ENCODE measurements around the gene NPSR1.

Gene NPSR1

DNA sequence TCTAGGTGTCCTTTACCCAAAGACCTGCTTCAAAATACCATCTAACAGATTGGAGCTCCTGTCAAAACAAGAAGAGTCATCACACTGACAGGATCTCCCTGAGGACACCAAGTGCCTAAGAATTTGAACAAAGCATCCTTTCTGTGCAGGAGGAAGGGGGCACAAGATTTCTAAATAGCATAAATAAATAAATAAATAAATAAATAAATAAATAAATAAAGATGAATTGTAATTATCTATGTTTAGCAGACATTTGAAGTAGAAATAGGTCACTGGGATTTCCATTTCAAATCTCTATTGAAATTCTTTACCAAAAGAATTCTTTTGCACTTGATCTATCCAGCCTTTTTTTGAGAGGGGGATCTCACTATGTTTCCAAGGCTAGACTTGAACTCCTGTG, 65.3 kb downstream of the NPSR1 start:
- no peak for DNase-seq (ENCODE audit: low spot score)

DNA sequence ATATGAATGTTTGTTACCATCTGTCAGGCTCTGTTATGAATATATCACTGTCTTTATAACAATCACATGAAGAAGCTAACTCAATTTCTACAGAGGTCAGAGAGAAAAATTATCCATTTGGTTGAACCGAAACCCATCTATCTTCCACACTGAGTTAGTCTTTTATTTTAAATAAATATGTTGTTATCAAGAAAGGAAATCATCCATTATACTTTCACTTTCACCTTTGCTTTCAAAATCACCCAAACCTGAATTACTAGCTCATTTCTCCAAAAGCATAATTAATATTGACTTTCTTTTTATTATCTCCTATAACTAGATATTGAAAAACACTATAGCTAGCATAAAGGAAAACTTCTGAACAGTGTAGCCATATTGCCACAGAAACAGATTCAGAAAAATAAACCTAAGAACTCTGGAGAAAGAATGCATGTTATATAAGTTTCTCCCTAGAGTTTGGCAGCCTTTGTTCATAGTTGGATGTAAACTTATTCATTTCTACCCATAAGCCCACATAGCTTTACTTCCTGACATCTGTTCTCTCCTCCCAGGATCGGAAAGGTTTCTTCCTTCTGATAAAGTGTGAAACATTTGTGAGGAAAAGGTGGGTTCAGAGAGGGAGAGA, 66.0 kb downstream of the NPSR1 start:
- DNase-seq (ENCODE audit: low spot score) = no peak

DNA sequence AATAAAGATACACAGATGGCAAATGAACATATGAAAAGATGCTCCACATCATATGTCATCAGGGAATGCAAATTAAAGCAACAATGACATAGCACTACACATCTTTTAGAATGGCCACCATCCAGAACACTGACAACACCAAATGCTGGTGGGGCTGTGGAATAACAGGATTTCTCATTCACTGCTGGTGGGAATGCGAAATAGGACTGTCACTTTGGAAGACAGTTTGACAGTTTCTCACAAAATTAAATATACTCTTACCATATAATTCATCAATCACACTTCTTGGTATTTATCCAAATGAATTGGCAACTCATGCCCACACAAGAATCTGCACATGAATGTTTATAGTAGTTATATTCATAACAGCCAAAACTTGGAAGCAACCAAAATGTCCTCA, 68.2 kb downstream of the NPSR1 start:
- no peak for DNase-seq (ENCODE audit: low spot score)

DNA sequence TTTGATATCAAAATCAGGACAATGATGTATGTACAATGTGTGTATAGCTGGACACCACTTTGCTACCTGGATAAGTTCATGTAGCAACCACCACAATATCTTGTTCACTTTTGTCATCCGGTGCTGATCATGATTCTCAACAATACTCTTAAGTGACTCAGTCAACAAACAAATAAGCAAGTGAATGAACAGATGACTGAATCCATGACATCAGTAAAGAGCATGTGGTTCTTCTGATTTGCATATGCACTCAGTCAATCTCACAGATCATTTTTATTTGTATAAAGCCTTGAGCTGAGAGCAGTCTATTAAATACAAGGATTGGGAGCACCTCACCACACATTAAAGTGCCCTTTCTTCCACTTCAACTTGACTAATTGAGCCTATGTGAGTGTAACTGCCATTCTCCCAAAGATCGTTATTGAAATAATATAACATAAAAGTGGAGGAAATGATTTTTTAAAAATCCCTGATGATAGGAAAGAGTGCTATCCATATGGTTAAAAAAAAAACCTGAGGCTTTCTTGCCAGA, 69.5 kb downstream of the NPSR1 start:
- no peak for DNase-seq (ENCODE audit: low spot score)

DNA sequence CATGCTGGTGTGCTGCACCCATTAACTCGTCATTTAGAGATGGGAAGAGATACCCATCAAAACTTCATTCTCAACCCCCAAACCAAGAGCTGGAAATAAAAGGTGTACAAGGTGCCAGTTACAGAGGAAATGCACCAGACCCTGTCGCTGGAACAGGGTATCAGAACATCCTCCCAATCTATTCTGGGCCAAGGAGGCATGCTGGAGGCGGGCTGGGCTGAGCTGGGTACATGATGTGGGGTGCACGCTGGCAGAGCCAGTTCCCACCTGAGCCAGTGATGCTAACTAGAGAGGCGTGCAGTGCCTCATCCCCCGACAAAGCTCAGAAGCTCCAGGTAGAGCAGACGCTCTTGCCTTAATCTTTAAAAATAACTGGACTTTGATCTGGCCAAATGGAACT, 70.1 kb downstream of the NPSR1 start:
- DNase-seq (ENCODE audit: low spot score) = no peak

DNA sequence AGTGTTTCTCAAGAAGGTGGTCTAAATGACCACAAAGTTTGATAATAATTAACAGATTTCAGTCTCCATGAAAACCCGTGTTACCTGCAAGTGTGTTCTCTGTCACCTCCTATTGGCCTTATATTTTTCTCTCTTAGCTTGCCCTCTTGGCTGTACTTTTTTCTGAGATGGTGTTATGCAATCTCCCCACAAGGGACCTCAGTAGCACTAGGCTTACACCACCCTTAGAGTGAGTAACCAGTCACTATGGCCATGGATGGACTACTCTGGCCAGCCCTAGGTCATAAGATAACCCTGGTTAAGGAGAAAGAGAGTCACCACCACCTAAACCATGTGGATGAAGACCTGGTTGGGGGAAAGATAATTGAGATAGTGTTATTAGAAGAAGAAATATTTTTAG, 76.8 kb downstream of the NPSR1 start:
- DNase-seq (ENCODE audit: low spot score) = no peak

DNA sequence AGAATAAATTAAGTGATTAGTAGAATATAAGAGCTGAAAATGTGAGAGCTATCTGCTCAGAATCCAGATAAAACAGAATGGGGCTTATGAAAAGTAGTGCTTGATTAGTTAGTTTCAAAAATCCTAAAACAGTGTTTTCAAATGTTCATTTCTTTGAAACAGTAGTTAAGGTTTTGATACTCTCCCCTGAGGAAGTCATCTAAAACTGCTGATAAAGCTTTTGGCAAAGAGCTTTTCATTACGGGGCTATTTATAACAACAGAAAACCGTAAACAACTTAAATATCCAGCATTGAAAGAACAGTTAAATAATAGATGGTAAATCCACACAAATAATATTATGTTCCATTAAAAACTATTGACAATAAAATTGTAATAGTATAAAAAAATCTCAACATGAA, 77.5 kb downstream of the NPSR1 start:
- no peak for DNase-seq (ENCODE audit: low spot score)

DNA sequence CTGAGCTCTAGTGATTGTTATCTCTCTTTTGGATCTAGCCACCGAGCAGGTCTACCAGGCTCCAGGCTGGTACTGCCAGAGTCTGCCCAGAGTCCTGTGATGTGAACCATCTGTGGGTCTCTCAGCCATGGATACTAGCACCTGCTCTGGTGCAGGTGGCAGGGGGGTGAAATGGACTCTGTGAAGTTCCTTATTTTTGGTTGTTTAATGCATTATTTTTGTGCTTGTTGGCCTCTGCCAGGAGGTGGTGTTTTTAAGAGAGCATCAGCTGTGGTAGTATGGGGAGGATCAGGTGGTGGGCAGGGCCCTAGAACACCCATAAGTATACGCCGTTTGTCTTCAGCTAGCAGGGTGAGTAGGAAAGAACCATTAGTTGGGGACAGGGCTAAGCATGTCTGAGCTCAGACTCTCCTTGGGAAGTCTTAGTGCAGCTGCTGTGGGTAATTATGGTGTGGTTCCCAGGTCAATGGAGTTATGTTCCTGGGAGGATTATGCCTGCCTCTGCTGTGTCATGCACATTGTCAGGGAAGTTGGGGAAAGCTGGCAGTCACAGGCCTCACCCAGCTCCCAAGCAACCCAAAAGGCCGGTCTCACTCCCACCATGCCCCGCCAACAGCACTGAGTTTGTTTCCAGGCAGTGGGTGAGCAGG, 81.8 kb downstream of the NPSR1 start:
- no peak for DNase-seq (ENCODE audit: low spot score)

DNA sequence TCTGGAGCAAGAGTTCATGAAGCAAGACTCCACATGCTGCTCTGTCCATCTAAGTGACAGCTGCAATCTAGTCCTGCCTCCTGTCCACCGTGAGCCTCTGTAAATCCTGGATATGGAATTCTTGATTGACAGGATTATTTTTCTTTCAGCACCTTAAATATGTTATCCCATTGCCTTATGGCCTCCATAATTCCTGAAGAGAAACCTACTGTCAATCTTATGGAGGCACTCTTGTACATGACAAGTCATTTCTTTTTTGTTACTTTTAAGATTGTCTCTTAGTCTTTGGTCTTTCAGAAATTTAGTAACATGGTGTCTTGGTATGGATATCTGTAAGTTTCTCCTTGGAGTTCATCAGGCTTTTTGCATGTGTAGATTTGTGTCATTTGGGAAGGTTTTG, 82.8 kb downstream of the NPSR1 start:
- DNase-seq (ENCODE audit: low spot score) = no peak

DNA sequence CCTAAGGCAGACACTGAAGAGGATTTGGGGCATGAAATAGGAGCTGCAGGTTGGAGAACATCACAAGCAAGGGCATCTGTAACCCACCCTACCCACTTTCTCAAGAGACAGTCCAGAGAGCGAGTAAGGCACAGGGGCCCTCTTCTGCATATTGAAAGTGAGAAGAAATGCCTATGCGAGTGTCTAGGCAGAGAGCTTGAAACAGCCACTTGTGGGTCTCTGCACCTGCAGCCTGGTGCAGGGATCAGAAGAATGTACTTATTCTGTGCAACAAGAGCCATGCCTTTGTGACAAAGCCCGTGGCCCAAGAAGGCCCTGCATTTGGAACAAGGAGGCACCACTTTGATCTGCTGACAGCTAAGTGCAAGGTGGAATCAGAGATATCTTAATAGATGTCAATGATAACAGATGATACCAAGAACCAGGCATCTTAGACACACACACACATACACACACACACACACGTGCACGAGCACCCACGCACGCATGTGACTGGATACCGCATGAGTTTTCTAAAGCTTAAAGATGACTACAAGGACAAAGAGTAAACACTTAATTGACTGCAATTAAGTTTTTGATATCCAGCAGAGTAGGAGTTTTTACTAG, 89.3 kb downstream of the NPSR1 start:
- DNase-seq (ENCODE audit: low spot score) = no peak

DNA sequence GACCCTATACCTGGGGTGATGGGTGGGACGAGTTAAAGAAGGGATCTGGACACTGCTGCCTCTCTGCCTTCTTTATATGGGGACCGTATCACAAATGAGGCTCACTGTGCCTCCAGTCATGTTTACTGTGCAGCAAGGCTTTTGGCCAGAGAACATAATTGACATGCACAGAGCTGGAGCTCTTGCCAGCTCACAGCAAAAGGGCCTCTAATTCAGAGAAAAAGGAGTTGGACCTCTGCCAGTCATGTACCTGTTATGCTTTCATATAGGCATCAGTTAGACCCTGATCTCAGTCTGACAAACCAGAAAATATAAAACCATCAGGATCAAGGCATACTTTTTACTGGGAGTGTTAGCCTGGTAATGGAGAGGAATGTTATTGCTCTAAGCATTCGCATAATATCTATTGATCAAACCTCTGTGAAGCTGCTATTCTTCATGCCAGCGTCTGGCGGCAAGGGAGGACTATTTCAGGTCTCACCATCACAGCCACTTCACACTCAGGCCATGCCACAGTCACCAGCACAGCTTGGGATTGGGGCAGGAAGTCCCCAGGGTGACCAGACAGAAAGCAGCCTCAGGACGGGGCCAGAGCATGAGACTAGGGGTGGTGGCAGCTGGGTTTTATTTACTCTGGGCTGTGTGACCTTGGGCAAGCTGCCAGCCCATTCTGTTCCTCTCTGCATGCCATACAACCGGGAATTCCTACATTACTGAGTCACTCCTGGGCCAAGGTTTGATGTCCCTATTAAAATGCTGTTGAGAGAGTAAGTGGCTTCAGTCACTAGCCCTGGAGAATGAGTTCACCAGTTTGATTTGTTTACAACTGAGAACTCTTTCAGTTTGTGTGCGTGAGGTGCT, 90.1 kb downstream of the NPSR1 start:
- DNase-seq (ENCODE audit: low spot score) = no peak

DNA sequence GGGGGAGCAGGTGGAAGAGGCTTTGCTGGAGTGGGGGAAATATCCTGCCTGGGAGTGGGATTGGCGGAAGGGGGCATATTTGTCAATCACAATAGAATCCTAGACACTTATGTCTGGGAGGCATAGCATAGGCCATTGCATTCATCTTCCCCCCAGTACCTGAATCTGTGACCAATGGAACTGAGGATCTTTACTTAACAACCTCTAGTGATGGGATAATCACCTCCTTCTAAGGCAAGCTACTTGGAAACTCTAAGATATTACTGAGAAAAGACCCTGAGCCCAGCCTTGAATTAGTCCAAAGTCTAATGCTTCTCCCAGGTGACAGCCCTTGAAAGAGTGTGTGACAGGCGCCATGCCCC, 90.7 kb downstream of the NPSR1 start:
- no peak for DNase-seq (ENCODE audit: low spot score)

DNA sequence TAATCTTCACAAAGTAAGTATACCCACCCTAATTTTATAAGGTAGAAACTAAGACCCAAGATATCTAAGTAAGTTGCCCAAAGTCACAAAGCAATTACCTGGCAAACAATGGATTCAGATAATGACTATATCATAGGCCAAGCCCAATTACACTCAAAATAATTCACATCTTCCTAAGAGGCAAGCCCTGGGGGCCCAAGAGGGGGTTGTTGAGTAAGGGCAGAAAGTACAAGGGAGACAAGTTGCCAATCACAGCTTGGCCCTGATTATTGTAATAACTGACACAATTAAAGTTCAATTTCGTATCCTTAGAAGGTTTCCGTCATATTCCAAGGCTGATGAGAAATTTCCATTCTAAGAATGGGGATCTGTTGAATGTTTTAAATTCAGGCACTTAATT, 91.4 kb downstream of the NPSR1 start:
- DNase-seq (ENCODE audit: low spot score) = no peak

DNA sequence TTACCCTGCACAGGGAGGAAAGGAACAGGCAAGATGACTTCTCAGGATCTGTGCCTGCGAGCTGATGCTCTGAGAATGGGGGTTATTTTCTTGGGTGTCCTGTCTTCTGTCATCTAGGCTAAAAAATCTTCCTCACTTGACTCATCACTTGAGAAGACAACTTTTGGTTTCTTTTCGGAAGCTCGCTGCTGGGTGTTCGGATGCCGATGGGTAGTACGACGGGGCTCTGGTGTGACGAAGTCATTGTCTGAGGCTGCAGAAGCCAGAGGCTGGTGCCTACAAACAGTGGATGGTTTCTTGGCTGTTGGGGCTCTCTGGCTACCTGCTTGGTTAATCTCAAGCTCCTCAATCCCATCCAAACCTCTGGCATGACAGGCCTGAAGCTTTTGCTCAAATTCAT, 92.2 kb downstream of the NPSR1 start:
- no peak for DNase-seq (ENCODE audit: low spot score)

DNA sequence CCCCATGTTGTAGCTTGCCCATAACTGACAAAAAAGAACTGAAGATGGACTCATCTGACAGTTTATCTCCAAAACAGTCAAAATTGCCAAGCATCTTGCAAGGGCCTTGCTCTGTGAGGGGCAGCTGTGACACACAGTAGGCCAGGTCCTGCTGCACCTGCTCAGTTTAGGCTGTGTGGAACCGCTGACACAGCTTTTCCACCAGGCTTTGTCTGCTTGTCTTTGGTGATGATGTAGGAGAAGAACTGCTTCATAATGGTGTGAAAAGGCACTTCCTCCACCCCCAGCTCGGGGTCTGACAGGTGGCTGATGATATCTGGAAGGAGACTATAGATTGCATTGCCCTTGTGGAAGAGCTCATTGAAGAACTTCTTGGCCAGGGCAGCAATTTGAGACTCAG, 92.6 kb downstream of the NPSR1 start:
- DNase-seq (ENCODE audit: low spot score) = no peak

DNA sequence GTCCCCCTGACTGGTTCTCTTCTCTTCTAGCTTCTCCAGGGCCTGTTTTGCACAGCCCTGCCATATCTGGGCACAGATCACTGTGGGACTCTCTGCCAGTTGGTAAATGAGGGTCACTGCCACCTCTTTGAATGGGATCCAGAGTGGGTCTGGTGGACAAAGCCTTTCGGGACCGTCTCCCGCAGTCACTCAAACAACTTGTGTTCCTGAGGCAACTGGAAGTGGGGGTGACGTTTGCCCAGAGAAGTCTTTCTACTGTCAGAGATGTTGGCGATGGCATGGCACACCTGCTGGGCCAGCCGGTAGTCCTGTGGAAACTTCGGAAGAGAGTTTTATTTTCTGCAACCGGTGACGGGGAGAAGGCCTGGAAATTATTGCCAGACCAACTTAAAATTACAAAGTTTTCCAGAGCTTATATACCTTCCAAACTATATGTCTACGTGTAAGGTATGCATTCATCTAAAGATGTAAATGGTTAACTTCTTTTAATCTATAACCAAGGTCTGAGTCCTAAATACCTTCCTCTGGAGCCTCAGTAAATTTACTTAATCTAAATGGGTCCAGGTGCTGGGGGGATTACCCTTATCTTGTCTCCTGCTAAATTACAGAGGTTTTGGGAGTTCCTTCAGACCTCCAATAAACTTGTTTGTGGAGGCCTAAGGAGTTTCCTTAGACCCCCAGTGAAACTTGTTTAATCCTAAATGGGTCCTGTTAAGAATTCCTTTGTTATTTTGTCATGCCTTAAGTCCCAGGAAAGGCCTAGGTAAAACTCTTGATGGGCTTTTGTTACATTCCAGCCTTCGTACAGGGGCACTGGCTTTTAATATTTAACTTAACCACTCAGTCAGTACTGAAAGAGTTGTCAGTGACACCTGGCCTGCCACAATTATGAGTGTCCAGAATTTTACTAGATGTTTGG, 94.0 kb downstream of the NPSR1 start:
- DNase-seq (ENCODE audit: low spot score) = no peak

DNA sequence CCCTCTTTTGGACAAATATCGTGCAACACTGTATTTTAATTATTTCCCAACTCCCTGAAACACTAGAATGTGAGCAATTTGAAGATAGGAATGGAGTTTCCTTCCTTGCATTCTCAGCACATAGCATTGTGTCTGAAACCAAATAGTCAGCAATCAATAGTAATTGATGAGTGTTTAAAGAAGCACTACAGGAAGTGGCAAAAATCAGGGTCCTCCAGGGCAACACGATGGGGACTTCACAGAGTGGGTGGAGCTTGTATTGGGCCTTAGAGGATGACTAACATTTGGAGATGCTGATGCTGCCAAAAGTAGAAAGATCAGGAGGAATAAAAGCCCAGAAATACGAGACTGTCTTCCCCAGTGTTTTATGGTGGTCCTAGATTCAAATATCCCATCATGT, 94.9 kb downstream of the NPSR1 start:
- DNase-seq (ENCODE audit: low spot score) = no peak

DNA sequence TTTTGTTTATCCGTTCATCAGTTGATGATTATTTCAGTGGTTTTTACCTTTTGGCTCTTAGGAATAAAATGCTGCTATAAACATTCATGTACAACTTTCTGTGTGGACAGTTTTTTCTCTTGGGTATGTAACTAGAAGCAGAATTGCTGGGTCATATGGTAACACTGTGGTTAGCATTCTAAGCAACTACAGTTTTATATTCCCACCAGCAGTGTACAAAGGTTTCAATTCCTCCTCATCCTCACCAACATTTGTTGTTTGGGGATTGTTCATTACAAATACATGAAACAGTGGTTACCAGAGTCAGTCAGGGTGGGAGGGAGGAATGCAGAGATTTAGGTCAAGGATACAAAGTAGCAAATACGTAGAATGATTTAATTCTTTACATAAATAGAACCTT, 97.0 kb downstream of the NPSR1 start:
- no peak for DNase-seq (ENCODE audit: low spot score)

DNA sequence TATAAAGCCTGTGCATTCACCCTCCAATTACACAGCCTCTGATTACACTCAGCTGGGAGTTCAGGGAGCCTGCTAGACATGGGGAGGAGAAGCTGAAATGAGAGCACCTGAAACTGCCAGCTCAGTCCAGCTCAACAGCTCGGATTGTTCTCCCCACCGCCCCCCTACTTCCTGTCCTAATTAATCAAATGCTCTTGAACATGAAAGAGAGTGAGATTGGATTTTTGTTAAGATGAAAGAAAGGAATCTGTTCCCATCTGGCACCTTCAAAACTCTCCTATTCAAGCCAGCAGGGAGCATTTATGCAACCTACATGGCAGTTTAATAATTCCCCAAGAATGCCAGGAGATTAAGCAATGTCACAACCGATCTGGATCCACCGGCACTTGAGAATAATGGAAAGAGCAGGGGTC, 98.0 kb downstream of the NPSR1 start:
- no peak for DNase-seq (ENCODE audit: low spot score)

DNA sequence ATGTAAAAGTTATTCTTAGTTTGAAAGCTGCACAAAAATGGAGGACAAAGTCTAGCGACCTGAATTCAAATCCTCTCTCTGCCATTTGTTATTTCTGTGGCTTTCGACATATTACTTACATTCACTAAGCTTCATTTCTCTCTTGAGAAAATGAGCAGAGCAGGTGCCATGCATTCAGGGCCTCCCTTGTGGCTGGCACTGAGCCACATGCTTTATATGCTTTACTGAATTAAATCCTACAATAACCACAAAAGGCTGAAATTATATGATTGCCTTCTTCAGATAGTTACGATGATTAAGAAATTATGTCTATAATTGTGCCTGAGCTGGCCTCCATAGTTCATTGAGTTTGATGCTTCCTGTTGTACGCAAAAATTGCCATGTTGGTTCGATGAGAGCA, 98.7 kb downstream of the NPSR1 start:
- DNase-seq (ENCODE audit: low spot score) = no peak

DNA sequence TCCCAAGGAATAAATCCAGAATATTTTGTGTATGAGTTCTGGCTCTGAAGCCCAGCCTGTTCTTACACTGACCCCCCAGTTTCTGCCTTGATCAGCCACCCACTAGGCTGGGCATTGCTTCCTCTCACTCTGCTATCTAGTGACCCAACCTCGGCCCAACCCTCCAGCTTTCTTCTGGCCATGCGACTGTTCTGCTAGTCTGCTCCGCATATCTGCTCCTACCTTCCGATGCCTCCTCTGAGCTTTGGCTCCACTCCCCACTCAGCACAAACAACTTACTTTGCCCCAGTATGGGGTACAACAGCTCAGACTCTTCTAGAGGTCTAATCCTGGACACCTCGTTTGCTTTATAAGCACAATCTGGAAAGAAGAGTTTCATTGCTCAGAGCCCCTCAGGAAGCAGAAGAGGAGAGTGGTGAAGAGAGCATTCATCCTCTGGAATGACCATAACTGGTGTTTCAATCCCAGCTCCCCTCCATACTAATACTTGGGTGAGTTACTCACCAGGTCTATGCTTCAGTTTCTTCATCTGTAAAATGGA, 99.6 kb downstream of the NPSR1 start:
- DNase-seq (ENCODE audit: low spot score) = no peak

All from germinal center (tissue), 1 donor.